Measurements from ENCODE around the gene KCNQ1. TPM values are rescaled to one million over a fixed set of nuclear protein-coding genes. Genes with fewer than 3 reads are reported as not detected.

KCNQ1 gene
- total RNA-seq, 4 donors from 2014 or later = 0.81 to 2.2 (median 1.6) TPM

- H3K4me3 ChIP-seq (ENCODE audit: low read depth, poor library complexity, severe bottlenecking) = no peak overlapping the region
- TF ChIP-seq POLR2A (IDR thresholded peaks at IDR 0.05) = no peak
- no peak for TF ChIP-seq CTCF (IDR thresholded peaks at IDR 0.05)
- 88 to 92% methylated on average over 10 of the region's 10 CpGs for WGBS, 2 donors
- intact Hi-C loops (cut with DNase I; ENCODE audit: low total_unique reads) = no loop called here
- no peak for DNase-seq (ENCODE audit: low spot score in 2 of 2)
These were observed 343.0 kb downstream of the KCNQ1 start for GRCh38 chr11:2787816-2788167.

GRCh38 chr11:2788168-2789071, 343.6 kb downstream of the KCNQ1 start:
- 60 to 61% methylated on average over 22 of the region's 22 CpGs for WGBS, 2 donors
- no peak overlapping the region for H3K4me3 ChIP-seq (ENCODE audit: low read depth, poor library complexity, severe bottlenecking)
- no peak for TF ChIP-seq POLR2A (IDR thresholded peaks at IDR 0.05)
- no peak for TF ChIP-seq CTCF (IDR thresholded peaks at IDR 0.05)
- DNase-seq (ENCODE audit: low spot score in 2 of 2) = peak in 1 of 2 donors; percentile 80
- intact Hi-C loops (cut with DNase I; ENCODE audit: low total_unique reads) = no loop called here

- no peak overlapping the region for H3K4me3 ChIP-seq (ENCODE audit: low read depth, poor library complexity, severe bottlenecking)
- TF ChIP-seq CTCF (IDR thresholded peaks at IDR 0.05) (no peak), POLR2A (IDR thresholded peaks at IDR 0.05) (no peak)
- 81 to 85% methylated on average over 18 of the region's 18 CpGs for WGBS, 2 donors
- DNase-seq (ENCODE audit: low spot score in 2 of 2) = peak in 1 of 2 donors; percentile 49
- intact Hi-C loops (cut with DNase I; ENCODE audit: low total_unique reads) = no loop called here
These were observed 344.5 kb downstream of the KCNQ1 start for GRCh38 chr11:2789331-2789730.

- TF ChIP-seq POLR2A (IDR thresholded peaks at IDR 0.05) = no peak
- TF ChIP-seq CTCF (IDR thresholded peaks at IDR 0.05) = no peak
- DNase-seq (ENCODE audit: low spot score in 2 of 2) = peak in 1 of 2 donors; percentile 72
- H3K4me3 ChIP-seq (ENCODE audit: low read depth, poor library complexity, severe bottlenecking) = no peak overlapping the region
- intact Hi-C loops (cut with DNase I; ENCODE audit: low total_unique reads) = no loop called here
- 86 to 90% methylated on average over 6 of the region's 6 CpGs for WGBS, 2 donors
These were observed 345.2 kb downstream of the KCNQ1 start for GRCh38 chr11:2789791-2790567.

GRCh38 chr11:2790568-2790921, 345.7 kb downstream of the KCNQ1 start:
- WGBS, 2 donors = 98% methylated on average over 13 of the region's 14 CpGs
- TF ChIP-seq CTCF (IDR thresholded peaks at IDR 0.05) (no peak), POLR2A (IDR thresholded peaks at IDR 0.05) (no peak)
- DNase-seq (ENCODE audit: low spot score in 2 of 2) = peak in 1 of 2 donors; percentile 70
- H3K4me3 ChIP-seq (ENCODE audit: low read depth, poor library complexity, severe bottlenecking) = no peak overlapping the region
- intact Hi-C loops (cut with DNase I; ENCODE audit: low total_unique reads) = no loop called here

Measured in lower leg skin (tissue), 4 donors.